ENCODE data around the gene DNAJC21. TPM values are rescaled to one million over a fixed set of nuclear protein-coding genes. Genes with fewer than 3 reads are reported as not detected.

DNAJC21 gene
- polyA plus RNA-seq, 3 donors, result 8.5 to 10.2 (median 8.6) TPM

DNA sequence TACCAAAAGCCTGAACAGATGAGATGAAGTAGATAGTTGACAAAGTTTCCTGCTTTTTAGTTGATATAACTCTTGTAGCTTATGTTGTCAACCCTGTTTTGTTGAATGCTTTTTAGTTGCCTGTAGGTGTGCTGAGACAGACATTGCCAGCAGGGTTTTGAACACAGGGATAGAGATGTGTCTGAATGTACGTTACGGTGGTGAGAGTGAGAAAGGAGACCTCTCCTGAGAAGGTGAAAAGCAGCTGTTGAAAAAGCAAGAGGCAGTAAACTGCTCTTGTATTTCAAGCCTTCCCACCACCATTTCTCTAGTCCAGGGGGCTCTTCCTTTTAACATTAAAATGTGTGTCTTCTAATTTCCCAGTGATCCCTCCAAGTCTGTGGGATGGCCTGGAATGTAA is 14.7 kb downstream of the DNAJC21 start:
- H3K4me3 Mint-ChIP-seq, result no peak overlapping the region
- Histone ChIP-seq H3K4me1 (ENCODE audit: control insufficient read depth in 1 of 2, insufficient read depth in 2 of 2, low read length in 2 of 2) (no peaks in the 10 kb centered on the region), H3K27ac (ENCODE audit: low read depth in 1 of 2, low read length in 2 of 2) (no peak overlapping the region), H2AFZ (ENCODE audit: insufficient read depth, low read depth, low read length, poor library complexity, severe bottlenecking) (no peak overlapping the region), H3K4me2 (replicated peaks; ENCODE audit: extremely low read depth, low read length, poor library complexity, severe bottlenecking) (no peak overlapping the region), H4K20me1 (ENCODE audit: insufficient read depth, low read length) (no peaks in the 10 kb centered on the region), H3K9me3 (replicated peaks in 1 of 2; ENCODE audit: control insufficient read depth in 1 of 2, insufficient read depth in 1 of 2, low read length in 2 of 2) (no peaks in the 10 kb centered on the region), H3K9ac (ENCODE audit: insufficient read depth, low read length, poor library complexity, severe bottlenecking) (no peak overlapping the region), H3K4me3 (replicated peaks in 1 of 3; ENCODE audit: low read depth in 2 of 3, low read length in 3 of 3) (no peak overlapping the region), H3K36me3 (replicated peaks in 1 of 2; ENCODE audit: control insufficient read depth in 1 of 2, insufficient read depth in 2 of 2, low read length in 2 of 2) (peaks cover 56 to 96% of the 10 kb centered on the region in 2 donors), H3K27me3 (ENCODE audit: control insufficient read depth in 2 of 2, insufficient read depth in 2 of 2, low read length in 2 of 2) (no peaks in the 10 kb centered on the region), H3K79me2 (ENCODE audit: insufficient read depth, low read length) (no peaks in the 10 kb centered on the region)
- TF ChIP-seq, protein P1, sequence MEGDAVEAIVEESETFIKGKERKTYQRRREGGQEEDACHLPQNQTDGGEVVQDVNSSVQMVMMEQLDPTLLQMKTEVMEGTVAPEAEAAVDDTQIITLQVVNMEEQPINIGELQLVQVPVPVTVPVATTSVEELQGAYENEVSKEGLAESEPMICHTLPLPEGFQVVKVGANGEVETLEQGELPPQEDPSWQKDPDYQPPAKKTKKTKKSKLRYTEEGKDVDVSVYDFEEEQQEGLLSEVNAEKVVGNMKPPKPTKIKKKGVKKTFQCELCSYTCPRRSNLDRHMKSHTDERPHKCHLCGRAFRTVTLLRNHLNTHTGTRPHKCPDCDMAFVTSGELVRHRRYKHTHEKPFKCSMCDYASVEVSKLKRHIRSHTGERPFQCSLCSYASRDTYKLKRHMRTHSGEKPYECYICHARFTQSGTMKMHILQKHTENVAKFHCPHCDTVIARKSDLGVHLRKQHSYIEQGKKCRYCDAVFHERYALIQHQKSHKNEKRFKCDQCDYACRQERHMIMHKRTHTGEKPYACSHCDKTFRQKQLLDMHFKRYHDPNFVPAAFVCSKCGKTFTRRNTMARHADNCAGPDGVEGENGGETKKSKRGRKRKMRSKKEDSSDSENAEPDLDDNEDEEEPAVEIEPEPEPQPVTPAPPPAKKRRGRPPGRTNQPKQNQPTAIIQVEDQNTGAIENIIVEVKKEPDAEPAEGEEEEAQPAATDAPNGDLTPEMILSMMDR (IDR thresholded peaks at IDR 0.05), result no peak
- no peaks in the 10 kb centered on the region for H3K4me1 Mint-ChIP-seq
- no peak for DNase-seq
- H3K36me3 Mint-ChIP-seq, result peaks cover 62 to 88% of the 10 kb centered on the region in 2 donors
- WGBS (ENCODE audit: insufficient coverage), result no CpG with 5 or more reads among the region's 2 CpGs
- peak overlapping the region in 1 of 7 donors; percentile 59 for H3K27ac Mint-ChIP-seq
- intact Hi-C loops (cut with micrococcal nuclease), result no loop called here
- H3K9me3 Mint-ChIP-seq, result no peaks in the 10 kb centered on the region
- H3K27me3 Mint-ChIP-seq (ENCODE audit: low read depth in 3 of 3), result no peaks in the 10 kb centered on the region

DNA sequence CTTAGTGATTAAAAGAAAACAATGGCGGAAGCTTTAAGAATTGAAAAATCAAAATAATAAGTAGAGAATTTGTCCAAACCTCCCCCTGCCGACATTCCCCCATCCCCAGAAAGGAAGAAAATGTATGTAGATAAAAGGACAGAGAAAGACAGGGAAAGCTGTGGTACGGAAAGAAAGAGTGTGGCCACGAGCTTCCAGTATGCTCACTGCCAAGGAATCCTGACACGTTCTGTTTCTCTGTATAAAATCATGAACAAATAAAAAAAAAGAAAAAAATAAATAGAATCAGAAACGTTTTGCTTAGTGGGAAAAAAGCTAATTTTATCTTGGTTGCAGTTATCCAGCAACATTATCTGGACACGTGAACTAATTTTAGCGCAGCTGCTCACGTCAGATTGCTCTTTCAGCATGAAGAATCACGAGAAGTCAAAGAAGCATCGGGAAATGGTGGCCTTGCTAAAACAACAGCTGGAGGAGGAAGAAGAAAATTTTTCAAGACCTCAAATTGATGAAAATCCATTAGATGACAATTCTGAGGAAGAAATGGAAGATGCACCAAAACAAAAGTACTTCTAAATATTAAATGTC is 15.2 kb downstream of the DNAJC21 start:
- H2AFZ ChIP-seq (ENCODE audit: insufficient read depth, low read depth, low read length, poor library complexity, severe bottlenecking), result no peak overlapping the region
- no peaks in the 10 kb centered on the region for H3K27me3 ChIP-seq (ENCODE audit: control insufficient read depth in 2 of 2, insufficient read depth in 2 of 2, low read length in 2 of 2)
- no peaks in the 10 kb centered on the region for H3K4me1 Mint-ChIP-seq
- WGBS (ENCODE audit: insufficient coverage), result no CpG with 5 or more reads among the region's 11 CpGs
- no peaks in the 10 kb centered on the region for H3K27me3 Mint-ChIP-seq (ENCODE audit: low read depth in 3 of 3)
- H3K36me3 Mint-ChIP-seq, result peaks cover 64 to 88% of the 10 kb centered on the region in 2 donors
- intact Hi-C loops (cut with micrococcal nuclease), result no loop called here
- H3K4me1 ChIP-seq (ENCODE audit: control insufficient read depth in 1 of 2, insufficient read depth in 2 of 2, low read length in 2 of 2), result no peaks in the 10 kb centered on the region
- TF ChIP-seq, protein P1 (IDR thresholded peaks at IDR 0.05), result no peak
- peaks cover 54 to 96% of the 10 kb centered on the region in 2 donors for H3K36me3 ChIP-seq (replicated peaks in 1 of 2; ENCODE audit: control insufficient read depth in 1 of 2, insufficient read depth in 2 of 2, low read length in 2 of 2)
- H3K9me3 Mint-ChIP-seq, result no peaks in the 10 kb centered on the region
- H4K20me1 ChIP-seq (ENCODE audit: insufficient read depth, low read length), result no peaks in the 10 kb centered on the region
- no peak overlapping the region for H3K4me3 ChIP-seq (replicated peaks in 1 of 3; ENCODE audit: low read depth in 2 of 3, low read length in 3 of 3)
- H3K79me2 ChIP-seq (ENCODE audit: insufficient read depth, low read length), result no peaks in the 10 kb centered on the region
- H3K27ac ChIP-seq (ENCODE audit: low read depth in 1 of 2, low read length in 2 of 2), result no peak overlapping the region
- H3K27ac Mint-ChIP-seq, result no peak overlapping the region
- no peaks in the 10 kb centered on the region for H3K9me3 ChIP-seq (replicated peaks in 1 of 2; ENCODE audit: control insufficient read depth in 1 of 2, insufficient read depth in 1 of 2, low read length in 2 of 2)
- no peak for DNase-seq
- no peak overlapping the region for H3K4me2 ChIP-seq (replicated peaks; ENCODE audit: extremely low read depth, low read length, poor library complexity, severe bottlenecking)
- no peak overlapping the region for H3K4me3 Mint-ChIP-seq
- H3K9ac ChIP-seq (ENCODE audit: insufficient read depth, low read length, poor library complexity, severe bottlenecking), result no peak overlapping the region

Data from CD14-positive monocyte (primary cell).